Superior temporal gyrus (tissue), 1 donor: Measurements from ENCODE around the gene SGTA.
"Not testable (repeated sequence)": the region's sequence is repeated elsewhere in the genome, so short reads cannot be mapped to it uniquely, and the experiment has no call there.

Experiments
- DNase-seq: peaks from one replicate; pipeline ENCODE4 v3.0.0-alpha.2; 2016; ENCODE audit errors: extremely low spot score

SGTA gene

GRCh38 chr19:2795827-2796658 is 13.0 kb upstream of the SGTA start:
- no peak for DNase-seq

GRCh38 chr19:2793577-2793976 is 10.5 kb upstream of the SGTA start:
- no peak for DNase-seq

- no peak for DNase-seq
Measured at GRCh38 chr19:2793126-2793525, 10.1 kb upstream of the SGTA start.

GRCh38 chr19:2792666-2793065 is 9.6 kb upstream of the SGTA start:
- DNase-seq: not testable (repeated sequence)

- DNase-seq: no peak
Measured at GRCh38 chr19:2791876-2792275, 8.8 kb upstream of the SGTA start.

GRCh38 chr19:2791440-2791839 is 8.4 kb upstream of the SGTA start:
- no peak for DNase-seq

- DNase-seq: no peak
Measured at GRCh38 chr19:2790557-2791271, 7.6 kb upstream of the SGTA start.

DNA sequence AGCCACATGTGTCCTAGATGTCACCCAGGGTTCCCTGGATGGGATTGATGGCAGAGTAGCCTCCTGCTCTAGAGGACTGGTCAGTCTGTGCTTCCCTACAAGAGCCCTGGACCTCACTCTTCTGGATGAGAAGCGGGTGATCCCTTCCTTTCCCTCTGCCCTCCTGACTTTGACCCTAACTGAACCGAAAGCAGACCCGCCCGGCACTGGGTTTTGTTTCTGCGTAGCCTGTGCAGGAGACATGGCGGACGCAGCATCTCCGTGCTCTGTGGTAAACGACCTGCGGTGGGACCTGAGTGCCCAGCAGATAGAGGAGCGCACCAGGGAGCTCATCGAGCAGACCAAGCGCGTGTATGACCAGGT is 7.1 kb upstream of the SGTA start:
- no peak for DNase-seq

- no peak for DNase-seq
Measured at GRCh38 chr19:2788237-2788636, 5.2 kb upstream of the SGTA start.

DNA sequence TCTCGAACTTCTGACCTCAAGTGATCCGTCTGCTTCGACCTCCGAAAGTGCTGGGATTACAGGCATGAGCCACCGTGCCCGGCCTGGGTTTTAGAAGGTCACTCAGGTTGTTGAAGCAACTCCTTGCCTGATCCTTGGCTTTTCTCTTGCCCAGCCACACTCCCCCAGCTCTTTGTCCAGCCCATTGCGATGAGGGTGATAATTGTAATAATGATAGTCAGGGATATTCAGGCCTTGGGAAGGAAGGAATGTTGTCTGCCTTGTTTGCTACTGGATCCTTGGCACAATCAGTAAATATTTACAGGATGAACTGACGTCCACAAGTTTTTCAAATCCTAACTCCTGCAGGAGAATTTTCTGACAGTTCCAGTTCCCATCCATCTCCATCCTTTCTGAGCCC is 4.0 kb upstream of the SGTA start:
- DNase-seq: no peak

- peak; percentile 99 for DNase-seq
Measured at GRCh38 chr19:2785244-2785997, 2.3 kb upstream of the SGTA start, which contains the start of gene THOP1. THOP1 (plus strand) TSS chr19:2785503; CDS start chr19:2785663, 160 bp downstream.

GRCh38 chr19:2783781-2784145 is 690 bp upstream of the SGTA start:
- no peak for DNase-seq

DNA sequence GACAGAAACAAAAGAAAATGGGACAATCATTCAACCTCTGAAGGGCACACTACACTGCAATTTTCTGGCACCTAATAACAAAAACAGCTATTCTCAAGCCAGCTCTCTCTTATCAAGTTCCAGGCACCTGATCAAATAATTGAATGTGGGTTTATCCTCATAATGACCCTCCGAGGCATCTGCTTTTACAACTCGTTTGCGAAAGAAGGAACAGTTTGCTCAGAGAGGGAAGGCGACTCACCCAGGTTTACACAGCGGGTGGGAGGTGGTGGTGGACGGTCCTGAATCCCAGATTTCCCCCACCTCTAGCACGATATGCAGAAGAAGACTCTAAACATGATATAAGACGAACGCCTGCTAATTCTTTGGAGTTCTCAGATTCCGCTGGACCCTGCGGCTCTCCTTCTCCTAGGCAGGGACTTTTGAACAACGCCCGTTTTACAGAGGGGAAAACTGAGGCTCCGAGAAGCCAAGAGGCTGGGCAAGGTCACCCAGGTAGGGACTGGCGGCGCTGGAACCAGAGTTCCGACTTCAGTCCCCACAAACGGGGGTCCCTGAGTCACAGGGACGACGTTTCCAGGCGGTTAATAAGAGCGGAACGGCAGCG is 641 bp downstream of the SGTA start:
- no peak for DNase-seq

GRCh38 chr19:2780284-2780683 is 2.8 kb downstream of the SGTA start:
- no peak for DNase-seq

- peak; percentile 72 for DNase-seq
Measured at GRCh38 chr19:2779121-2779740, 3.8 kb downstream of the SGTA start.

DNA sequence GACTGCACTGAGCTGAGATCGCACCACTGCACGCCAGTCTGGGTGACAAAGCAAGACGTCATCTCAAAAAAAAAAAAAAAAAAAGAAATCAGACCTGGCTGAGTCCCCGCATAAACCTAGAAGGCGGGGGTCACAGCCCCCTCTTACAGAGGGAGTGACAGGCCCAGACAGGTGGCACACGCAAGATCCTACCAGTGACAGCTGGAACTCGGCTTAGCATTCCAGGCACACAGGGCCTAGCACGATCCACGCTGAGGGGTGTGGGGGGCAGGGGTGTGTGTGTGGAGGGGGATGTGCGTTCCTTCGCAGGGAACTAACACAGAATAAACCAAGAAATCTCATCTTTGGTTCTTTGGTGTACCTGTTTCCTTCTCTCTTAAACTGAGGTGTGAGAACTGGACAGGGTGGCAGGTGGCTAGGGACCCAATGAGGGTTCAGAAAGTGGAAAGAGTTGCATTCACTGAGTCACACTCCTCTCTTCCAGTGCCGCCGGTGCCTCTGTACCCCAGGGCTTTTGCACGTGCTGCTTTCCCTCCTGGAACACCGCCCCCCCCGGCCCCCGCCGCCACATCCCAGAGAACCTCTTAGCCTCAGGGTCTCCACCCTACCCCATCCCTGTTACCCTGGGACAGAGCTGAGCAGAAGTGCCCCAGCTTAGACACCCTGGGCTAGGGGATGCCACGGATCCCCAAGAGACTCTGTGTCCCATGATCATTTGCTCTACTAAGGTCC is 5.0 kb downstream of the SGTA start:
- DNase-seq: no peak

- peak; percentile 39 for DNase-seq
Measured at GRCh38 chr19:2775556-2776430, 7.3 kb downstream of the SGTA start.

DNA sequence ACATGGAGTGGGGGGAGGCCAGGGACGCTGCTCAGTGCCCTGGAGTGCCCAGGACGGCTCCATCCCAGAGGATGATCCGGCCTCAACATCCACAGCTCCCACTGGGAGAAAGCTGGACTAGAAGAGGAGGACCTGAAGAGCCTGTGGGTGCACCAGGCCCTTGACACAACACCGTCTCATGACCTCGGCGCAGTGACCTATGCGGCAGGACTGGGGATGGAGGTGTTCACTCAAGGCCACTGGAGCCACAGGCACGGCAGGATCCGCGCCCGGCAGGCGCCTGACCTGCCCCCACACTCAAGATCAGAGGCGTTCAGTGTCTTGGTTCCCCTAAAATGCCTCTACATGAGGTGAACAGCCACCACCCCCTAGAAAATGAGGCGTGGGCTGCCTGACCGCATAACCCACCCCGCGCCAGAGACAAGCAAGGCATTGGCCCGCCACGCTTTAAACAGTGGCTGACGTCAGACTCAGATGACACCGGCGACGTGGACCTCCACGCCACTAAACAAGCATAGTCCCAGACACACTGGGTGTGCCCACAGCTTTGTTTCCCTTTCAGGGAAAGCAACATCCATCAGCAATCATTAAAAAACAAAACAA is 8.0 kb downstream of the SGTA start:
- no peak for DNase-seq

DNA sequence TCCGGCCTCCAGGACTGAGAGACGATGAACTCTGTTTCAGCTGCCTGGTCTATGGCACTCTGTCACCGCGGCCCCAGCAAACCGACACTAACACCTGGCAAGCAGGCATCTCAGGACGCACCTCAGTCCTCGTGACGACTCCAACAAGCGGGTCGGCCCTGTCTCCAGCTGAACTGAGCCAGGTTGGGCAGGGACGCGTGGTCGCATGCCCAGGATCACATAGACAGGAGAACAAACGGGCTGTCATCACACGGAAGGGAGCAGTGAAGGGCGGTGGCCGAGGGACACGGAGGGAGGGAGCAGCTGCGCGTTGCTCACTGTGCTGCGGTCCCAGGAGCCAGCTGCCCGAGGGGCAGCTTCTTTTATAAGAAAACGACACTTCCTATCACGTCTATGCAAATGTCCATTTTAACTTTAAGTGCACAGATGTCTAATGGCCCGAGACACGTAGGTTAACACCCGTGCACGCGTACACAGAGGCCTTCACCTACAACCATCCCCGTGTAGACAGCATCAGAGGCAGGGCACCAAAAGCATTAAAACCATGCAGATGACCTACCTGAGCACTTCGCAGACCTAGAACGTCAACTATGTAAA is 8.9 kb downstream of the SGTA start:
- no peak for DNase-seq
